HEK293T (cell line): ENCODE data around the gene HSD17B4.
"Not testable (repeated sequence)": the region's sequence is repeated elsewhere in the genome, so short reads cannot be mapped to it uniquely, and the experiment has no call there.

Experiments used
- CTCF ChIA-PET: fragments of 350-600 bp; formaldehyde crosslinking; extraction: SDS; loops from one replicate; lab custom pipeline; 2021; ENCODE audit warnings: antibody characterized with exemption, inconsistent platforms; lab: Yijun Ruan, JAX
- POLR2A ChIA-PET: fragments of 350-600 bp; formaldehyde crosslinking; extraction: SDS; loops from one replicate; lab custom pipeline; 2020; ENCODE audit warnings: antibody characterized with exemption, inconsistent platforms; lab: Yijun Ruan, JAX
- DNase-seq: peaks from one replicate; pipeline ENCODE4 v3.0.0; 2012; ENCODE audit warnings: mixed read lengths; ENCODE audit errors: extremely low spot score
- ARNT ChIP-seq: fragments of 450-650 bp; IDR thresholded peaks from 2 replicates; pipeline ENCODE4 v1.6.1; 2017; ENCODE audit warnings: mild to moderate bottlenecking
- BHLHE40 ChIP-seq: fragments of 450-650 bp; IDR thresholded peaks from 2 replicates; pipeline ENCODE4 v1.6.1; 2016; ENCODE audit warnings: mild to moderate bottlenecking, moderate library complexity, borderline replicate concordance
- CTBP1 ChIP-seq: fragments of 450-650 bp; IDR thresholded peaks from 2 replicates; pipeline ENCODE4 v1.6.1; 2016; ENCODE audit warnings: borderline replicate concordance
- ELF4 ChIP-seq: fragments of 450-650 bp; IDR thresholded peaks from 2 replicates; pipeline ENCODE4 v1.6.1; 2017; ENCODE audit warnings: antibody characterized with exemption
- FOXA1 ChIP-seq: fragments of 450-650 bp; IDR thresholded peaks from 2 replicates; pipeline ENCODE4 v1.6.1; 2016; ENCODE audit warnings: mild to moderate bottlenecking
- FOXK2 ChIP-seq: fragments of 450-650 bp; IDR thresholded peaks from 2 replicates; pipeline ENCODE4 v1.6.1; 2016; ENCODE audit warnings: mild to moderate bottlenecking
- FOXM1 ChIP-seq: fragments of 450-650 bp; IDR thresholded peaks from 2 replicates; pipeline ENCODE4 v1.6.1; 2017; ENCODE audit warnings: mild to moderate bottlenecking, borderline replicate concordance
- HDGF ChIP-seq: fragments of 450-650 bp; IDR thresholded peaks from 2 replicates; pipeline ENCODE4 v1.6.1; 2017; ENCODE audit warnings: antibody characterized with exemption, borderline replicate concordance
- L3MBTL2 ChIP-seq: fragments of 450-650 bp; conservative IDR thresholded peaks from 2 replicates; pipeline ENCODE4 v1.6.1; 2016; ENCODE audit warnings: mild to moderate bottlenecking
- LEF1 ChIP-seq: fragments of 450-650 bp; IDR thresholded peaks from 2 replicates; pipeline ENCODE4 v1.6.1; 2017; ENCODE audit warnings: mild to moderate bottlenecking, borderline replicate concordance
- NFRKB ChIP-seq: fragments of 450-650 bp; IDR thresholded peaks from 2 replicates; pipeline ENCODE4 v1.6.1; 2016; ENCODE audit warnings: mild to moderate bottlenecking, moderate library complexity
- PKNOX1 ChIP-seq: fragments of 450-650 bp; IDR thresholded peaks from 2 replicates; pipeline ENCODE4 v1.6.1; 2016
- SP1 ChIP-seq: fragments of 450-650 bp; IDR thresholded peaks from 2 replicates; pipeline ENCODE4 v1.6.1; 2017
- SUZ12 ChIP-seq: fragments of 450-650 bp; IDR thresholded peaks from 2 replicates; pipeline ENCODE4 v1.6.1; 2016; ENCODE audit warnings: mild to moderate bottlenecking
- TARDBP ChIP-seq: fragments of 450-650 bp; IDR thresholded peaks from 2 replicates; pipeline ENCODE4 v1.6.1; 2016
- ZNF384 ChIP-seq: fragments of 450-650 bp; IDR thresholded peaks from 2 replicates; pipeline ENCODE4 v1.6.1; 2016

HSD17B4 gene

GRCh38 chr5:119470105-119470763, 17.9 kb downstream of the HSD17B4 start:
- TF ChIP-seq FOXM1, result no peak
- no peak for TF ChIP-seq HDGF
- TF ChIP-seq FOXA1, result no peak
- TF ChIP-seq PKNOX1, result no peak
- no peak for TF ChIP-seq TARDBP
- TF ChIP-seq ARNT, result no peak
- no peak for TF ChIP-seq SP1
- TF ChIP-seq L3MBTL2, result no peak
- TF ChIP-seq NFRKB, result no peak
- no peak for TF ChIP-seq CTBP1
- TF ChIP-seq ELF4, result no peak
- no peak for DNase-seq
- CTCF ChIA-PET, result interaction anchor here (0.6 kb wide), 1 partner anchor 501 kb away, joined by 3 read pairs; no protein-coding TSS in a partner anchor
- POLR2A ChIA-PET, result no interaction called here

- ChIA-PET CTCF (interaction anchor here (0.6 kb wide), 2 partner anchors 62 to 502 kb away, joined by 3 to 4 read pairs; no protein-coding TSS in a partner anchor), POLR2A (no interaction called here)
- TF ChIP-seq LEF1 (no peak), L3MBTL2 (no peak), NFRKB (no peak), TARDBP (no peak), FOXK2 (no peak), FOXA1 (no peak), PKNOX1 (no peak)
- no peak for DNase-seq
Observed at GRCh38 chr5:119470851-119471451, 18.7 kb downstream of the HSD17B4 start.

GRCh38 chr5:119473241-119473640, 20.9 kb downstream of the HSD17B4 start:
- TF ChIP-seq FOXA1 (no peak), PKNOX1 (no peak), SP1 (no peak), SUZ12 (no peak), ZNF384 (no peak), ARNT (no peak), CTBP1 (no peak), HDGF (no peak), FOXM1 (no peak), NFRKB (no peak), TARDBP (no peak), FOXK2 (no peak)
- CTCF ChIA-PET, result no interaction called here

GRCh38 chr5:119476341-119476740, 24.0 kb downstream of the HSD17B4 start:
- POLR2A ChIA-PET, result no interaction called here
- DNase-seq, result no peak
- CTCF ChIA-PET, result no interaction called here
- TF ChIP-seq BHLHE40 (no peak), FOXA1 (no peak), FOXM1 (no peak), L3MBTL2 (no peak), HDGF (no peak), ELF4 (no peak), FOXK2 (no peak), NFRKB (no peak), ARNT (no peak), ZNF384 (no peak), CTBP1 (no peak), TARDBP (no peak)

More at GRCh38 chr5:119473241-119473640, 20.9 kb downstream of the HSD17B4 start:
- no peak for DNase-seq
- POLR2A ChIA-PET, result no interaction called here

GRCh38 chr5:119478781-119479180, 26.5 kb downstream of the HSD17B4 start:
- CTCF ChIA-PET, result interaction anchor here (0.7 kb wide), 1 partner anchor 415 kb away, joined by 5 read pairs; no protein-coding TSS in a partner anchor
- POLR2A ChIA-PET, result no interaction called here
- no peak for TF ChIP-seq PKNOX1
- no peak for TF ChIP-seq HDGF
- no peak for TF ChIP-seq SP1
- TF ChIP-seq SUZ12, result no peak
- TF ChIP-seq LEF1, result no peak
- no peak for TF ChIP-seq FOXK2
- no peak for TF ChIP-seq CTBP1
- no peak for TF ChIP-seq ZNF384
- DNase-seq, result no peak

GRCh38 chr5:119480629-119481028, 28.3 kb downstream of the HSD17B4 start:
- POLR2A ChIA-PET, DNase-seq, CTCF ChIA-PET: not testable (repeated sequence)
